Suprapubic skin (tissue), 4 donors: Measurements from ENCODE around the gene GJA9. TPM values are rescaled to one million over a fixed set of nuclear protein-coding genes. Genes with fewer than 3 reads are reported as not detected.
"Not testable (repeated sequence)": the region's sequence is repeated elsewhere in the genome, so short reads cannot be mapped to it uniquely, and the experiment has no call there.

Experiments used
- DNase-seq, 2 donors: peaks; one replicate each; pipeline ENCODE4 v3.0.0-alpha.2; 2019; ENCODE audit warnings: low spot score in 2 of 2
- H3K27ac ChIP-seq: fragments of 200-600 bp; sonication (generic); one replicate; pipeline ENCODE4 v1.5.1; 2019
- H3K27me3 ChIP-seq: fragments of 200-600 bp; sonication (generic); one replicate; pipeline ENCODE4 v1.5.1; 2019
- H3K36me3 ChIP-seq: fragments of 200-600 bp; sonication (generic); one replicate; pipeline ENCODE4 v1.5.1; 2019
- H3K4me1 ChIP-seq: fragments of 200-600 bp; sonication (generic); one replicate; pipeline ENCODE4 v1.5.1; 2019
- H3K4me3 ChIP-seq: fragments of 200-600 bp; sonication (generic); one replicate; pipeline ENCODE4 v1.5.1; 2019; ENCODE audit warnings: mild to moderate bottlenecking
- H3K9me3 ChIP-seq: fragments of 200-600 bp; sonication (generic); one replicate; pipeline ENCODE4 v1.5.1; 2019
- CTCF ChIP-seq, 2 donors: fragments of 200-600 bp in 1 of 2; fragments of 450-650 bp in 1 of 2; sonication (generic) in 1 of 2; IDR thresholded peaks; one replicate each; pipeline ENCODE4 v1.5.1; 2016 to 2019; ENCODE audit warnings: antibody characterized with exemption in 2 of 2, mild to moderate bottlenecking in 1 of 2, moderate library complexity in 1 of 2
- EP300 ChIP-seq: sonication (generic); formaldehyde crosslinking; IDR thresholded peaks from one replicate; pipeline ENCODE4 v1.6.1; 2017; ENCODE audit warnings: antibody characterized with exemption
- POLR2A ChIP-seq, 2 donors: fragments of 450-650 bp; IDR thresholded peaks; one replicate each; pipeline ENCODE4 v1.6.1; 2017; ENCODE audit warnings: antibody characterized with exemption in 2 of 2, mild to moderate bottlenecking in 2 of 2, moderate library complexity in 2 of 2
- POLR2AphosphoS5 ChIP-seq, 3 donors: sonication (generic); formaldehyde crosslinking; IDR thresholded peaks; one replicate each; pipeline ENCODE4 v1.6.1; 2017; ENCODE audit warnings: antibody characterized with exemption in 3 of 3
- WGBS: methylation state at CpG from one replicate; pipeline ENCODE4 v1.1.5; 2018; 5-methylcytosine and 5-hydroxymethylcytosine counted together
- total RNA-seq, 4 donors: library from RNA; depleted of rRNA; stranded (reverse); fragments of >200 nt; gene quantifications; one replicate each; pipeline ENCODE4 v1.1.0, GENCODE V29; 2016

The GJA9 gene
- total RNA-seq, 4 donors from 2014 or later = 1.1 TPM; not detected in 3

- no peaks in the 10 kb centered on the region for H3K4me1 ChIP-seq
- TF ChIP-seq POLR2A (IDR thresholded peaks at IDR 0.05) (no peak), EP300 (no peak), POLR2AphosphoS5 (IDR thresholded peaks at IDR 0.05) (no peak), CTCF (IDR thresholded peaks at IDR 0.05) (no peak)
- no peak overlapping the region for H3K4me3 ChIP-seq
- no peaks in the 10 kb centered on the region for H3K9me3 ChIP-seq
- H3K27me3 ChIP-seq = no peaks in the 10 kb centered on the region
- 55% methylated on average over 3 of the region's 3 CpGs for WGBS
- H3K36me3 ChIP-seq = peaks cover 8% of the 10 kb centered on the region
- no peak overlapping the region for H3K27ac ChIP-seq
- DNase-seq = no peak
These were observed 34.1 kb upstream of the GJA9 start for GRCh38 chr1:38915352-38915948.

- not testable (repeated sequence) for DNase-seq, H3K27me3 ChIP-seq, H3K9me3 ChIP-seq, H3K27ac ChIP-seq, H3K4me1 ChIP-seq, H3K36me3 ChIP-seq, H3K4me3 ChIP-seq
- 99% methylated on average over 8 of the region's 8 CpGs for WGBS
These were observed 33.5 kb upstream of the GJA9 start for GRCh38 chr1:38914908-38915307.

- WGBS = 88% methylated on average over 13 of the region's 13 CpGs
- H3K4me3 ChIP-seq = no peak overlapping the region
- H3K27me3 ChIP-seq = no peaks in the 10 kb centered on the region
- no peak for TF ChIP-seq EP300
- no peak for TF ChIP-seq POLR2A (IDR thresholded peaks at IDR 0.05)
- no peak for TF ChIP-seq CTCF (IDR thresholded peaks at IDR 0.05)
- no peak for TF ChIP-seq POLR2AphosphoS5 (IDR thresholded peaks at IDR 0.05)
- peaks cover 3% of the 10 kb centered on the region for H3K36me3 ChIP-seq
- no peaks in the 10 kb centered on the region for H3K4me1 ChIP-seq
- no peak overlapping the region for H3K27ac ChIP-seq
- no peaks in the 10 kb centered on the region for H3K9me3 ChIP-seq
- no peak for DNase-seq
These were observed 27.4 kb upstream of the GJA9 start for GRCh38 chr1:38908821-38909220.

GRCh38 chr1:38905985-38906384, 24.6 kb upstream of the GJA9 start:
- DNase-seq = no peak
- Histone ChIP-seq H3K4me3 (no peak overlapping the region), H3K36me3 (no peaks in the 10 kb centered on the region), H3K27ac (no peak overlapping the region), H3K9me3 (no peaks in the 10 kb centered on the region), H3K4me1 (no peaks in the 10 kb centered on the region), H3K27me3 (no peaks in the 10 kb centered on the region)
- TF ChIP-seq EP300 (no peak), CTCF (IDR thresholded peaks at IDR 0.05) (no peak), POLR2AphosphoS5 (IDR thresholded peaks at IDR 0.05) (no peak), POLR2A (IDR thresholded peaks at IDR 0.05) (no peak)
- 89% methylated on average over 2 of the region's 2 CpGs for WGBS

GRCh38 chr1:38899560-38899959, 18.2 kb upstream of the GJA9 start:
- H3K27ac ChIP-seq = no peak overlapping the region
- H3K9me3 ChIP-seq = no peaks in the 10 kb centered on the region

More at GRCh38 chr1:38899560-38899959, 18.2 kb upstream of the GJA9 start:
- Histone ChIP-seq H3K36me3 (no peaks in the 10 kb centered on the region), H3K27me3 (no peaks in the 10 kb centered on the region), H3K4me3 (no peak overlapping the region), H3K4me1 (no peaks in the 10 kb centered on the region)
- no peak for DNase-seq
- 81% methylated on average over 4 of the region's 4 CpGs for WGBS
- no peak for TF ChIP-seq EP300
- TF ChIP-seq POLR2AphosphoS5 (IDR thresholded peaks at IDR 0.05) = no peak
- no peak for TF ChIP-seq POLR2A (IDR thresholded peaks at IDR 0.05)
- no peak for TF ChIP-seq CTCF (IDR thresholded peaks at IDR 0.05)
